Choroid plexus epithelial cell (primary cell): ENCODE data around the gene AR.

ENCODE experiments used
- DNase-seq: peaks from one replicate; pipeline ENCODE4 v3.0.0-alpha.2; 2010; ENCODE audit warnings: low read depth
- H3K4me3 ChIP-seq: 2 replicates; pipeline ENCODE4 v1.5.1; 2011; ENCODE audit warnings: low read depth, mild to moderate bottlenecking, control low read depth, low read length, moderate library complexity
- TF ChIP-seq, protein P1 (sequence below): conservative IDR thresholded peaks from 2 replicates; pipeline ENCODE4 v1.5.1; 2011; ENCODE audit warnings: low read depth, mild to moderate bottlenecking, control low read depth, inconsistent platforms, low read length, moderate library complexity

AR gene

DNA sequence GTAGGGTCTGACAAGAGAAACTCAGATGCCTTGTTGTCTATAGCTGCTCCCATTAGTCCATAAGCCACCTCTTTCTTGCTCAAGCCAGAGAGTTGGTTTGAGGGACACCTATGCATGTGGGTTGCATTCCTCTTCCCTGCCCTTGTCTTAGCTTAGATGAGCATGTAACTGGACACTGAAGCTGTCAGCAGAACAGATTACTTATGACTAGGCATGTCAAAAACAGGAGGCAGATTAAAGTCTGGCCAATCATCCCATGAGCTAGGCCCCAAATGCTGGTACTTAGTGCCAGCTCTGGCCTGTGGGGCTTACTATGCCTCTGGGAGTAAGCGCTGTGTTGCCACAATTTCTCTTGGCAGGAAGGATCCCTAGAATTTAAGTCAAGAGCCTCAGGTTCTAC is 215.2 kb downstream of the AR start:
- H3K4me3 ChIP-seq: no peak overlapping the region
- TF ChIP-seq, protein P1, sequence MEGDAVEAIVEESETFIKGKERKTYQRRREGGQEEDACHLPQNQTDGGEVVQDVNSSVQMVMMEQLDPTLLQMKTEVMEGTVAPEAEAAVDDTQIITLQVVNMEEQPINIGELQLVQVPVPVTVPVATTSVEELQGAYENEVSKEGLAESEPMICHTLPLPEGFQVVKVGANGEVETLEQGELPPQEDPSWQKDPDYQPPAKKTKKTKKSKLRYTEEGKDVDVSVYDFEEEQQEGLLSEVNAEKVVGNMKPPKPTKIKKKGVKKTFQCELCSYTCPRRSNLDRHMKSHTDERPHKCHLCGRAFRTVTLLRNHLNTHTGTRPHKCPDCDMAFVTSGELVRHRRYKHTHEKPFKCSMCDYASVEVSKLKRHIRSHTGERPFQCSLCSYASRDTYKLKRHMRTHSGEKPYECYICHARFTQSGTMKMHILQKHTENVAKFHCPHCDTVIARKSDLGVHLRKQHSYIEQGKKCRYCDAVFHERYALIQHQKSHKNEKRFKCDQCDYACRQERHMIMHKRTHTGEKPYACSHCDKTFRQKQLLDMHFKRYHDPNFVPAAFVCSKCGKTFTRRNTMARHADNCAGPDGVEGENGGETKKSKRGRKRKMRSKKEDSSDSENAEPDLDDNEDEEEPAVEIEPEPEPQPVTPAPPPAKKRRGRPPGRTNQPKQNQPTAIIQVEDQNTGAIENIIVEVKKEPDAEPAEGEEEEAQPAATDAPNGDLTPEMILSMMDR: no peak

DNA sequence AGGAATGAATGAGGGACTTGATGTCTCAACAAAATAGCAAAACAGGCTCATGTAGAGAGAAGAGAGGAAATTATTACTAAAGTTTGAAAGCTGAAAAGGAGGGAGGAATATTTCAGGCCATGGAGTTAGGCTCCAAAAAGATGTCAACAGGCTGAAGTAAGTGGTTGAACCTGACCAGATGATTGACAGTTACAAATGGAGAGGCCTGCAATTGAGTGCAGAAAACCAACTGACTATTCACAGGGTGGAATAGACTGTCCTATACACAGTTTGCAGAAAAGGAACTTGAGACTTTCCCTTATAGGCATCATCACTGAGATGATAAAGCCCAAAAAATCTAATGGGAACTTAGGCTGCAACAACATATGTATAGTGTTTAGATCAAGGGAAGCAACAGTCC is 233.3 kb downstream of the AR start:
- no peak for DNase-seq
- H3K4me3 ChIP-seq: no peak overlapping the region
- TF ChIP-seq, protein P1: no peak

More for the DNA sequence above, 215.2 kb downstream of the AR start:
- DNase-seq: no peak

DNA sequence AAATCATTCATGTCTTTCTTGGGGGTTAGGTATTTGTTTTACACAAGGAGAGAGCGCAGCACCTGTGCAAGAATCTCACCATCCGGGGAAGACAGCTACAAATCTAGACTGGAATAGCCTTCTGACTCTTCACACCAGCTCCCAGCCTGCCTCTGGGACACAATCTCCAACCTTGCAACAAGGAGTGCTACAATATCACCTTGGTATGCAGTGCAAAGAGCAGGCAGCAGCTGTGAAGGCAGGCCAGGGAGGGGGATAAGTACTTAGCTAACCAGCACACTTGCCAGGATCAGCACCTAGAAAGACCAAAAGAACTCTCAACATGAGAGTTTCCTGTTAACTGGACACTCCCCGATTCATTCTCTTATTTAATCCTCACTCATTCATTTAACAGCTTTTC is 235.3 kb downstream of the AR start:
- H3K4me3 ChIP-seq: no peak overlapping the region
- TF ChIP-seq, protein P1: no peak
- no peak for DNase-seq
